ENCODE data around the gene BOD1L1. TPM values are rescaled to one million over a fixed set of nuclear protein-coding genes. Genes with fewer than 3 reads are reported as not detected.

The BOD1L1 gene
- total RNA-seq, 2 donors from 2014 or later: 25.9 to 53.1 TPM

GRCh38 chr4:13618212-13618806 lies 9.2 kb downstream of the BOD1L1 start:
- Histone ChIP-seq H3K27ac (no peak overlapping the region), H3K27me3 (replicated peaks; ENCODE audit: insufficient read depth) (no peaks in the 10 kb centered on the region), H3K9me3 (no peaks in the 10 kb centered on the region), H3K4me1 (ENCODE audit: control insufficient read depth in 1 of 2, low read depth in 2 of 2) (peaks cover 0 to 7% of the 10 kb centered on the region in 2 donors), H3K4me3 (no peak overlapping the region), H3K36me3 (peaks cover 28% of the 10 kb centered on the region)
- DNase-seq (ENCODE audit: low spot score) (no peak), ATAC-seq (ENCODE audit: insufficient number of reproducible peaks, low FRiP score, low read depth) (no peak)
- TF ChIP-seq CTCF (IDR thresholded peaks at IDR 0.05): no peak

- peaks cover 0 to 2% of the 10 kb centered on the region in 2 donors for H3K4me1 ChIP-seq (ENCODE audit: control insufficient read depth in 1 of 2, low read depth in 2 of 2)
- H3K9me3 ChIP-seq: no peaks in the 10 kb centered on the region
- no peak overlapping the region for H3K27ac ChIP-seq
- ATAC-seq (ENCODE audit: insufficient number of reproducible peaks, low FRiP score, low read depth) (no peak), DNase-seq (ENCODE audit: low spot score) (no peak)
- H3K27me3 ChIP-seq (replicated peaks; ENCODE audit: insufficient read depth): no peaks in the 10 kb centered on the region
- H3K36me3 ChIP-seq: peaks cover 31% of the 10 kb centered on the region
- no peak for TF ChIP-seq CTCF (IDR thresholded peaks at IDR 0.05)
- H3K4me3 ChIP-seq: no peak overlapping the region
These were observed 9.7 kb downstream of the BOD1L1 start for GRCh38 chr4:13617801-13618200.

- H3K27ac ChIP-seq: no peak overlapping the region
- H3K4me3 ChIP-seq: no peak overlapping the region
- no peaks in the 10 kb centered on the region for H3K9me3 ChIP-seq
- DNase-seq (ENCODE audit: low spot score) (no peak), ATAC-seq (ENCODE audit: insufficient number of reproducible peaks, low FRiP score, low read depth) (no peak)
- TF ChIP-seq CTCF (IDR thresholded peaks at IDR 0.05): no peak
- H3K27me3 ChIP-seq (replicated peaks; ENCODE audit: insufficient read depth): no peaks in the 10 kb centered on the region
- H3K36me3 ChIP-seq: peaks cover 38% of the 10 kb centered on the region
- no peaks in the 10 kb centered on the region for H3K4me1 ChIP-seq (ENCODE audit: control insufficient read depth in 1 of 2, low read depth in 2 of 2)
These were observed 10.9 kb downstream of the BOD1L1 start for GRCh38 chr4:13616597-13616996.

GRCh38 chr4:13615161-13615560 lies 12.4 kb downstream of the BOD1L1 start:
- TF ChIP-seq CTCF (IDR thresholded peaks at IDR 0.05): no peak
- Histone ChIP-seq H3K4me3 (no peak overlapping the region), H3K27me3 (replicated peaks; ENCODE audit: insufficient read depth) (no peaks in the 10 kb centered on the region), H3K36me3 (peaks cover 48% of the 10 kb centered on the region), H3K9me3 (no peaks in the 10 kb centered on the region), H3K27ac (no peak overlapping the region), H3K4me1 (ENCODE audit: control insufficient read depth in 1 of 2, low read depth in 2 of 2) (no peaks in the 10 kb centered on the region)
- ATAC-seq (ENCODE audit: insufficient number of reproducible peaks, low FRiP score, low read depth) (no peak), DNase-seq (ENCODE audit: low spot score) (no peak)

- TF ChIP-seq CTCF (IDR thresholded peaks at IDR 0.05): no peak
- no peak overlapping the region for H3K27ac ChIP-seq
- no peak overlapping the region for H3K4me3 ChIP-seq
- no peaks in the 10 kb centered on the region for H3K9me3 ChIP-seq
- ATAC-seq (ENCODE audit: insufficient number of reproducible peaks, low FRiP score, low read depth) (no peak), DNase-seq (ENCODE audit: low spot score) (no peak)
- no peaks in the 10 kb centered on the region for H3K27me3 ChIP-seq (replicated peaks; ENCODE audit: insufficient read depth)
- H3K4me1 ChIP-seq (ENCODE audit: control insufficient read depth in 1 of 2, low read depth in 2 of 2): no peaks in the 10 kb centered on the region
- peaks cover 54% of the 10 kb centered on the region for H3K36me3 ChIP-seq
These were observed 15.0 kb downstream of the BOD1L1 start for GRCh38 chr4:13612569-13612968.
